Erythroblast (primary cell): Measurements from ENCODE around the gene BIK.

Experiments used
- GATA1 ChIP-seq: IDR thresholded peaks from 2 replicates; pipeline ENCODE4 v1.6.1; 2011; ENCODE audit warnings: low read depth, mild to moderate bottlenecking, control low read depth, low read length, moderate library complexity
- POLR2A ChIP-seq: IDR thresholded peaks from 2 replicates; pipeline ENCODE4 v1.6.1; 2011; ENCODE audit warnings: mild to moderate bottlenecking, low read length

- TF ChIP-seq POLR2A: peak; percentile 59
- TF ChIP-seq GATA1: no peak
These were observed 32.5 kb downstream of the BIK start, which contains the start of gene MCAT for GRCh38 chr22:43142880-43143562.
